Neural cell (in vitro differentiated cells): Measurements from ENCODE around the gene C16orf74. TPM values are rescaled to one million over a fixed set of nuclear protein-coding genes. Genes with fewer than 3 reads are reported as not detected.

Experiments
- H2AFZ ChIP-seq: fragments of 200-600, 300-800 bp; sonication (generic), shearing (Covaris generic); 2 replicates; pipeline ENCODE4 v1.6.0; 2014; ENCODE audit warnings: low read depth, mild to moderate bottlenecking, antibody characterized with exemption, low read length, moderate library complexity
- H3F3A ChIP-seq: fragments of 200-600 bp; shearing (Covaris generic); 2 replicates; pipeline ENCODE4 v1.6.1; 2016; ENCODE audit warnings: mild to moderate bottlenecking, moderate library complexity, mixed read lengths, antibody characterized with exemption, low read length; ENCODE audit not compliant: insufficient read depth, poor library complexity, severe bottlenecking
- H3K27ac ChIP-seq: fragments of 200-600, 300-800 bp; sonication (generic), shearing (Covaris generic); 2 replicates; pipeline ENCODE4 v1.5.1; 2014; ENCODE audit warnings: mild to moderate bottlenecking, low read length, moderate library complexity
- H3K27me3 ChIP-seq: fragments of 300-800, 200-600 bp; sonication (generic), shearing (Covaris generic); 2 replicates; pipeline ENCODE4 v1.6.0; 2014; ENCODE audit warnings: mild to moderate bottlenecking, low read depth, low read length, moderate library complexity; ENCODE audit not compliant: insufficient read depth
- H3K36me3 ChIP-seq: fragments of 300-800, 200-600 bp; sonication (generic), shearing (Covaris generic); 2 replicates; pipeline ENCODE4 v1.5.1; 2014; ENCODE audit warnings: mild to moderate bottlenecking, antibody characterized with exemption, low read length, moderate library complexity; ENCODE audit not compliant: insufficient read depth
- H3K4me2 ChIP-seq: fragments of 300-800, 200-600 bp; sonication (generic), shearing (Covaris generic); 2 replicates; pipeline ENCODE4 v1.6.0; 2014; ENCODE audit warnings: mild to moderate bottlenecking, low read length
- H3K4me3 ChIP-seq: fragments of 300-800, 200-600 bp; sonication (generic), shearing (Covaris generic); 2 replicates; pipeline ENCODE4 v1.5.1; 2014; ENCODE audit warnings: mild to moderate bottlenecking, low read length, moderate library complexity
- H3K79me2 ChIP-seq: fragments of 200-600 bp; shearing (Covaris generic); replicated peaks from 2 replicates; pipeline ENCODE4 v1.6.0; 2014; ENCODE audit warnings: mild to moderate bottlenecking, low read length, moderate library complexity; ENCODE audit not compliant: insufficient read depth
- H3K9ac ChIP-seq: fragments of 300-800, 200-600 bp; sonication (generic), shearing (Covaris generic); 2 replicates; pipeline ENCODE4 v1.6.1; 2016; ENCODE audit warnings: mild to moderate bottlenecking, low read length, mixed read lengths
- H3K9me2 ChIP-seq: fragments of 200-600 bp; shearing (Covaris generic); 2 replicates; pipeline ENCODE4 v1.6.1; 2016; ENCODE audit warnings: mild to moderate bottlenecking, low read length, mixed read lengths; ENCODE audit not compliant: insufficient read depth
- H3K9me3 ChIP-seq: fragments of 200-600, 300-800 bp; sonication (generic), shearing (Covaris generic); 2 replicates; pipeline ENCODE4 v1.6.1; 2016; ENCODE audit warnings: mild to moderate bottlenecking, mixed run types, low read length, moderate library complexity, mixed read lengths
- H4K20me1 ChIP-seq: fragments of 200-600 bp; shearing (Covaris generic); 2 replicates; pipeline ENCODE4 v1.6.1; 2016; ENCODE audit warnings: mild to moderate bottlenecking, mixed run types; ENCODE audit not compliant: insufficient read depth
- EP300 ChIP-seq: fragments of 450-650 bp; conservative IDR thresholded peaks from 2 replicates; pipeline ENCODE4 v1.6.1; 2014; ENCODE audit warnings: antibody characterized with exemption, mild to moderate bottlenecking, moderate library complexity; ENCODE audit not compliant: poor library complexity, severe bottlenecking
- EZH2 ChIP-seq: fragments of 200-600, 300-800 bp; shearing (Covaris generic), sonication (generic); IDR thresholded peaks from 2 replicates; pipeline ENCODE4 v1.6.1; 2014; ENCODE audit warnings: antibody characterized with exemption, low read length, borderline replicate concordance, mild to moderate bottlenecking; ENCODE audit not compliant: insufficient read depth, poor library complexity, severe bottlenecking
- MXI1 ChIP-seq: fragments of 450-650 bp; conservative IDR thresholded peaks from 2 replicates; pipeline ENCODE4 v1.6.1; 2014; ENCODE audit warnings: antibody characterized with exemption, mild to moderate bottlenecking; ENCODE audit not compliant: poor library complexity, severe bottlenecking
- POLR2AphosphoS5 ChIP-seq: IDR thresholded peaks from 2 replicates; pipeline ENCODE4 v1.6.1; 2012
- RAD21 ChIP-seq: fragments of 450-650 bp; conservative IDR thresholded peaks from 2 replicates; pipeline ENCODE4 v1.6.1; 2014; ENCODE audit warnings: antibody characterized with exemption, mild to moderate bottlenecking, moderate library complexity
- SMC3 ChIP-seq: fragments of 450-650 bp; conservative IDR thresholded peaks from 2 replicates; pipeline ENCODE4 v1.6.1; 2014; ENCODE audit warnings: antibody characterized with exemption, mild to moderate bottlenecking, moderate library complexity; ENCODE audit not compliant: poor library complexity
- TAF1 ChIP-seq: IDR thresholded peaks from 2 replicates; pipeline ENCODE4 v1.6.1; 2012; ENCODE audit warnings: low read depth
- polyA plus RNA-seq: library from polyadenylated mRNA; depleted of rRNA; stranded (reverse); fragments of >200 nt; gene quantifications from 2 replicates; pipeline ENCODE4 v1.2.3, GENCODE V29; 2014
- TF ChIP-seq, protein P1 (sequence below): fragments of 450-650 bp; IDR thresholded peaks from 2 replicates; pipeline ENCODE4 v1.5.1; 2014; ENCODE audit warnings: antibody characterized with exemption, mild to moderate bottlenecking, moderate library complexity; ENCODE audit not compliant: poor library complexity, severe bottlenecking
- TF ChIP-seq, protein P2 (sequence below): IDR thresholded peaks from 2 replicates; pipeline ENCODE4 v1.6.1; 2012; ENCODE audit warnings: borderline replicate concordance

The C16orf74 gene
- polyA plus RNA-seq, 1 donor from 2014 or later: not detected

DNA sequence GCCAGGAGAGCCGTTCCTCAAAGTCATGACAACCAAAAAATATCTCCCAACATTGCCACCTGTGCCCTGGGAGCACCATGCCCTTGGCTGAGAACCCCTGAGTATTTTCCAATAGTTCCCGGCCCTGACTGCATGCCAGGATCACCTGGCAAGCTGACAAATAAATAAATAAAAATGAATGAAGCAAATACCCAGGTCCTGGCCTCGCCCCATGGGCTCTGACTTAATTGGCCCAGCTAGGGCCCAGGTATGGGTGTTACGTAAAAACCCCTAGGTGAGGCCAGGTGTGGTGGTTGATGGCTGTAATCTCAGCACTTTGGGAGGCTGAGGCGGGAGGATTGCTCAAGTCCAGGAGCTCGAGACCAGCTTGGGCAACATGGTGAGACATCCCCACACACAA, 2.7 kb upstream of the C16orf74 start:
- no peaks in the 10 kb centered on the region for H3F3A ChIP-seq
- no peak for TF ChIP-seq MXI1
- no peak for TF ChIP-seq EP300
- TF ChIP-seq TAF1: no peak
- no peak for TF ChIP-seq EZH2
- no peak for TF ChIP-seq POLR2AphosphoS5
- no peak for TF ChIP-seq SMC3
- no peak for TF ChIP-seq RAD21
- TF ChIP-seq, protein P1, sequence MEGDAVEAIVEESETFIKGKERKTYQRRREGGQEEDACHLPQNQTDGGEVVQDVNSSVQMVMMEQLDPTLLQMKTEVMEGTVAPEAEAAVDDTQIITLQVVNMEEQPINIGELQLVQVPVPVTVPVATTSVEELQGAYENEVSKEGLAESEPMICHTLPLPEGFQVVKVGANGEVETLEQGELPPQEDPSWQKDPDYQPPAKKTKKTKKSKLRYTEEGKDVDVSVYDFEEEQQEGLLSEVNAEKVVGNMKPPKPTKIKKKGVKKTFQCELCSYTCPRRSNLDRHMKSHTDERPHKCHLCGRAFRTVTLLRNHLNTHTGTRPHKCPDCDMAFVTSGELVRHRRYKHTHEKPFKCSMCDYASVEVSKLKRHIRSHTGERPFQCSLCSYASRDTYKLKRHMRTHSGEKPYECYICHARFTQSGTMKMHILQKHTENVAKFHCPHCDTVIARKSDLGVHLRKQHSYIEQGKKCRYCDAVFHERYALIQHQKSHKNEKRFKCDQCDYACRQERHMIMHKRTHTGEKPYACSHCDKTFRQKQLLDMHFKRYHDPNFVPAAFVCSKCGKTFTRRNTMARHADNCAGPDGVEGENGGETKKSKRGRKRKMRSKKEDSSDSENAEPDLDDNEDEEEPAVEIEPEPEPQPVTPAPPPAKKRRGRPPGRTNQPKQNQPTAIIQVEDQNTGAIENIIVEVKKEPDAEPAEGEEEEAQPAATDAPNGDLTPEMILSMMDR: no peak
- TF ChIP-seq, protein P2, sequence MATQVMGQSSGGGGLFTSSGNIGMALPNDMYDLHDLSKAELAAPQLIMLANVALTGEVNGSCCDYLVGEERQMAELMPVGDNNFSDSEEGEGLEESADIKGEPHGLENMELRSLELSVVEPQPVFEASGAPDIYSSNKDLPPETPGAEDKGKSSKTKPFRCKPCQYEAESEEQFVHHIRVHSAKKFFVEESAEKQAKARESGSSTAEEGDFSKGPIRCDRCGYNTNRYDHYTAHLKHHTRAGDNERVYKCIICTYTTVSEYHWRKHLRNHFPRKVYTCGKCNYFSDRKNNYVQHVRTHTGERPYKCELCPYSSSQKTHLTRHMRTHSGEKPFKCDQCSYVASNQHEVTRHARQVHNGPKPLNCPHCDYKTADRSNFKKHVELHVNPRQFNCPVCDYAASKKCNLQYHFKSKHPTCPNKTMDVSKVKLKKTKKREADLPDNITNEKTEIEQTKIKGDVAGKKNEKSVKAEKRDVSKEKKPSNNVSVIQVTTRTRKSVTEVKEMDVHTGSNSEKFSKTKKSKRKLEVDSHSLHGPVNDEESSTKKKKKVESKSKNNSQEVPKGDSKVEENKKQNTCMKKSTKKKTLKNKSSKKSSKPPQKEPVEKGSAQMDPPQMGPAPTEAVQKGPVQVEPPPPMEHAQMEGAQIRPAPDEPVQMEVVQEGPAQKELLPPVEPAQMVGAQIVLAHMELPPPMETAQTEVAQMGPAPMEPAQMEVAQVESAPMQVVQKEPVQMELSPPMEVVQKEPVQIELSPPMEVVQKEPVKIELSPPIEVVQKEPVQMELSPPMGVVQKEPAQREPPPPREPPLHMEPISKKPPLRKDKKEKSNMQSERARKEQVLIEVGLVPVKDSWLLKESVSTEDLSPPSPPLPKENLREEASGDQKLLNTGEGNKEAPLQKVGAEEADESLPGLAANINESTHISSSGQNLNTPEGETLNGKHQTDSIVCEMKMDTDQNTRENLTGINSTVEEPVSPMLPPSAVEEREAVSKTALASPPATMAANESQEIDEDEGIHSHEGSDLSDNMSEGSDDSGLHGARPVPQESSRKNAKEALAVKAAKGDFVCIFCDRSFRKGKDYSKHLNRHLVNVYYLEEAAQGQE: no peak
- no peaks in the 10 kb centered on the region for H3K9me2 ChIP-seq
- H3K79me2 ChIP-seq: no peaks in the 10 kb centered on the region
- H3K4me2 ChIP-seq: no peak overlapping the region
- H3K4me3 ChIP-seq: no peak overlapping the region
- H3K9ac ChIP-seq: no peak overlapping the region
- no peak overlapping the region for H2AFZ ChIP-seq
- no peaks in the 10 kb centered on the region for H4K20me1 ChIP-seq
- H3K36me3 ChIP-seq: no peaks in the 10 kb centered on the region
- no peaks in the 10 kb centered on the region for H3K9me3 ChIP-seq
- peaks cover 33% of the 10 kb centered on the region for H3K27me3 ChIP-seq
- no peak overlapping the region for H3K27ac ChIP-seq

DNA sequence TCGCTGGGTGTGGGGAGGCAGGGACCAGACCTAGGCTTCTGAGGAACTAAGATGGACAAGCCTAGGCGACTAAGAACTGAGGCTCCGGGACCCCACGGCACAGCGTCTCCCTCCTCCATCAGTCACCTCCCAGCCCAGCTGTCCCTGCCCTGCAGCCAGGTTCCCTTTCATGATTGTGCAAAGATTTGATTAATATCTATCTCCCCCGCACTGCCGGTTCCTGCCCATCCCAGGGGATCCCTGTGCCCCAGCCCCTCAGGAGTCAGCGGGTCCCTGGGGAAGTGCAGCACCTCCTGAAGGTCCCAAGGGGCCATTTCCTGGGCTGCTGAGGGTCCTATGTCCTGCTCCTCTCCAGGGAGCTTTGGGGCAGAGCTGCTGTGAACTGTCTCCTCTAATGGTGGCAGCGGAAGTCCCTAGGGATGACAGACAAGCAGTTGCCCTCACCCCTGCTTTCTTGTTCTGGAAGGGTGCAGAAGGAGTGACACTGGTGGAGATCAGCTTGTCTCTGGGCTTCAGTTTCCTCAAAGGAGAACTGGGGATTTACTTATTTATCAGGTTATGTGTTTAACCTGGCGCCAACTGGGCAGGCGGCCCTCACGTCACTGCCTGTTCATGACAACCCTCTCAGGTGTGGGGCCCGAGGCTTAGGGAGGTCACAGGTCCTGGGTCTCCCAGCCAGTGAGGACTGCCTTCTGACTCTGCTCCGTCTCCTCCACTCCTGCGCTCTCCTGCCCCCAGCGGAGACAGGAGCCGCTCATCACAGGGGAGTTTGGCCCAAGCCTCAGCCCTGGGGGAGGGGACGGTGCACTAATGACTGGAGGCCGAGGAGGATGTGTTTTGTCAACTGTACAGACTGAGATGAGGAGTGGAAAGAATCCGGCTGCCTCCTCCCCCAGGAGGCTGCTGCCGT, 1.9 kb upstream of the C16orf74 start:
- Histone ChIP-seq H3K36me3 (no peaks in the 10 kb centered on the region), H3K27me3 (peaks cover 33% of the 10 kb centered on the region), H3K9me2 (no peaks in the 10 kb centered on the region), H3K27ac (no peak overlapping the region), H3K4me3 (no peak overlapping the region), H3F3A (no peaks in the 10 kb centered on the region), H3K9me3 (no peaks in the 10 kb centered on the region), H3K9ac (no peak overlapping the region), H3K4me2 (no peak overlapping the region), H3K79me2 (no peaks in the 10 kb centered on the region), H2AFZ (no peak overlapping the region), H4K20me1 (no peaks in the 10 kb centered on the region)
- TF ChIP-seq, protein P1: peak; percentile 33
- TF ChIP-seq POLR2AphosphoS5 (no peak), EP300 (no peak)
- TF ChIP-seq, protein P2: no peak
